ENCODE measurements around the gene ZNF763. TPM values are rescaled to one million over a fixed set of nuclear protein-coding genes. Genes with fewer than 3 reads are reported as not detected.
"Not testable (repeated sequence)": the region's sequence is repeated elsewhere in the genome, so short reads cannot be mapped to it uniquely, and the experiment has no call there.

ZNF763 gene
- total RNA-seq, 1 donor = 0.86 TPM

- no peak for TF ChIP-seq CTCF (IDR thresholded peaks at IDR 0.05; ENCODE audit: insufficient read depth, low read depth, low read length)
- H3K4me3 ChIP-seq (ENCODE audit: low read depth, low read length) = no peak overlapping the region
- peak; percentile 6 for DNase-seq (ENCODE audit: low read depth)
Measured at GRCh38 chr19:11949201-11949600, 15.6 kb upstream of the ZNF763 start.

- DNase-seq (ENCODE audit: low read depth); H3K4me3 ChIP-seq (ENCODE audit: low read depth, low read length): not testable (repeated sequence)
Measured at GRCh38 chr19:11949614-11950080, 15.2 kb upstream of the ZNF763 start.

- TF ChIP-seq CTCF (IDR thresholded peaks at IDR 0.05; ENCODE audit: insufficient read depth, low read depth, low read length) = no peak
- no peak overlapping the region for H3K4me3 ChIP-seq (ENCODE audit: low read depth, low read length)
- DNase-seq (ENCODE audit: low read depth) = no peak
Measured at GRCh38 chr19:11950312-11950711, 14.5 kb upstream of the ZNF763 start.

GRCh38 chr19:11963566-11964355 is 1.1 kb upstream of the ZNF763 start:
- TF ChIP-seq CTCF (IDR thresholded peaks at IDR 0.05; ENCODE audit: insufficient read depth, low read depth, low read length) = peak; percentile 73
- no peak overlapping the region for H3K4me3 ChIP-seq (ENCODE audit: low read depth, low read length)
- peak; percentile 55 for DNase-seq (ENCODE audit: low read depth)

GRCh38 chr19:11964496-11964857 is 363 bp upstream of the ZNF763 start:
- peak; percentile 20 for TF ChIP-seq CTCF (IDR thresholded peaks at IDR 0.05; ENCODE audit: insufficient read depth, low read depth, low read length)
- peak overlapping the region; percentile 71 for H3K4me3 ChIP-seq (ENCODE audit: low read depth, low read length)
- no peak for DNase-seq (ENCODE audit: low read depth)

GRCh38 chr19:11970174-11970573 is 5.3 kb downstream of the ZNF763 start:
- DNase-seq (ENCODE audit: low read depth) = no peak
- H3K4me3 ChIP-seq (ENCODE audit: low read depth, low read length) = no peak overlapping the region

GRCh38 chr19:11971041-11971440 is 6.2 kb downstream of the ZNF763 start:
- DNase-seq (ENCODE audit: low read depth) = no peak

More at GRCh38 chr19:11970174-11970573, 5.3 kb downstream of the ZNF763 start:
- no peak for TF ChIP-seq CTCF (IDR thresholded peaks at IDR 0.05; ENCODE audit: insufficient read depth, low read depth, low read length)

More at GRCh38 chr19:11971041-11971440, 6.2 kb downstream of the ZNF763 start:
- no peak for TF ChIP-seq CTCF (IDR thresholded peaks at IDR 0.05; ENCODE audit: insufficient read depth, low read depth, low read length)
- no peak overlapping the region for H3K4me3 ChIP-seq (ENCODE audit: low read depth, low read length)

Measured in fibroblast of villous mesenchyme (primary cell).